Loucy (cell line): ENCODE measurements around the gene MYADML2.

Source experiments
- EZH2phosphoT487 ChIP-seq: fragments of 200-600 bp; IDR thresholded peaks from 2 replicates; pipeline ENCODE4 v1.6.1; 2018; ENCODE audit warnings: antibody characterized with exemption, mild to moderate bottlenecking, moderate library complexity, borderline replicate concordance
- TF ChIP-seq, protein P1 (sequence below): fragments of 200-600 bp; sonication (generic); conservative IDR thresholded peaks from 2 replicates; pipeline ENCODE4 v1.5.1; 2014; ENCODE audit warnings: mild to moderate bottlenecking, antibody characterized with exemption, low read length

- TF ChIP-seq, protein P1, sequence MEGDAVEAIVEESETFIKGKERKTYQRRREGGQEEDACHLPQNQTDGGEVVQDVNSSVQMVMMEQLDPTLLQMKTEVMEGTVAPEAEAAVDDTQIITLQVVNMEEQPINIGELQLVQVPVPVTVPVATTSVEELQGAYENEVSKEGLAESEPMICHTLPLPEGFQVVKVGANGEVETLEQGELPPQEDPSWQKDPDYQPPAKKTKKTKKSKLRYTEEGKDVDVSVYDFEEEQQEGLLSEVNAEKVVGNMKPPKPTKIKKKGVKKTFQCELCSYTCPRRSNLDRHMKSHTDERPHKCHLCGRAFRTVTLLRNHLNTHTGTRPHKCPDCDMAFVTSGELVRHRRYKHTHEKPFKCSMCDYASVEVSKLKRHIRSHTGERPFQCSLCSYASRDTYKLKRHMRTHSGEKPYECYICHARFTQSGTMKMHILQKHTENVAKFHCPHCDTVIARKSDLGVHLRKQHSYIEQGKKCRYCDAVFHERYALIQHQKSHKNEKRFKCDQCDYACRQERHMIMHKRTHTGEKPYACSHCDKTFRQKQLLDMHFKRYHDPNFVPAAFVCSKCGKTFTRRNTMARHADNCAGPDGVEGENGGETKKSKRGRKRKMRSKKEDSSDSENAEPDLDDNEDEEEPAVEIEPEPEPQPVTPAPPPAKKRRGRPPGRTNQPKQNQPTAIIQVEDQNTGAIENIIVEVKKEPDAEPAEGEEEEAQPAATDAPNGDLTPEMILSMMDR = no peak
- TF ChIP-seq EZH2phosphoT487 = no peak
Measured at GRCh38 chr17:81958633-81959342, 11.8 kb upstream of the MYADML2 start.
